Hepatocyte (in vitro differentiated cells): ENCODE data around the gene DEFB108B.
"Not testable (repeated sequence)": the region's sequence is repeated elsewhere in the genome, so short reads cannot be mapped to it uniquely, and the experiment has no call there.

Experiments
- EZH2 ChIP-seq: fragments of 200-600 bp; sonication (generic); IDR thresholded peaks from 2 replicates; pipeline ENCODE4 v1.6.1; 2016; ENCODE audit warnings: antibody characterized with exemption, mild to moderate bottlenecking, borderline replicate concordance
- EZH2phosphoT487 ChIP-seq: fragments of 200-600 bp; sonication (generic); IDR thresholded peaks from one replicate; pipeline ENCODE4 v1.6.1; 2018; ENCODE audit warnings: antibody characterized with exemption, mild to moderate bottlenecking, low read depth, moderate library complexity; ENCODE audit not compliant: unreplicated experiment, severe bottlenecking

DNA sequence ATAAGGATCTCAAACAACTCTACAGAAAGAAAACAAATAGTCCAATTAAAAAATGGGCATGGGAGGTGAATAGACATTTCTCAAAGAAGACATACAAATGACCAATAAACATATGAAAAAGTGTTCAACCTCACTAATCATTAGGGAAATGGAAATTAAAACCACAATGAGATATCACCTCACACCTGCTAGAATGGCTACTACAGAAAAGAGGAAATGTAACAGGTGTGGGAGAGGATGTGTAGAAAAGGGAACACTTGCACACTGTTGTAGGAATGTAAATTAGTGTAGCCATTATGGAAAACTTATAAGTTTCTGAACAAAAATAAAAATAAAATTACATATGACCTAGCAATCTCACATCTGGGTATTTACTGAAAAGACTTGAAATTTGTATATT is 37.7 kb downstream of the DEFB108B start:
- not testable (repeated sequence) for TF ChIP-seq EZH2, EZH2phosphoT487
